HG02798 (cell line): ENCODE measurements around the gene ADRA2C.

Experiments
- ATAC-seq: cut with Tn5 transposase; IDR thresholded peaks from one replicate; pipeline ENCODE4 v1.9.1; 2021; ENCODE audit warnings: mild to moderate bottlenecking; ENCODE audit not compliant: unreplicated experiment, poor library complexity

Gene ADRA2C

DNA sequence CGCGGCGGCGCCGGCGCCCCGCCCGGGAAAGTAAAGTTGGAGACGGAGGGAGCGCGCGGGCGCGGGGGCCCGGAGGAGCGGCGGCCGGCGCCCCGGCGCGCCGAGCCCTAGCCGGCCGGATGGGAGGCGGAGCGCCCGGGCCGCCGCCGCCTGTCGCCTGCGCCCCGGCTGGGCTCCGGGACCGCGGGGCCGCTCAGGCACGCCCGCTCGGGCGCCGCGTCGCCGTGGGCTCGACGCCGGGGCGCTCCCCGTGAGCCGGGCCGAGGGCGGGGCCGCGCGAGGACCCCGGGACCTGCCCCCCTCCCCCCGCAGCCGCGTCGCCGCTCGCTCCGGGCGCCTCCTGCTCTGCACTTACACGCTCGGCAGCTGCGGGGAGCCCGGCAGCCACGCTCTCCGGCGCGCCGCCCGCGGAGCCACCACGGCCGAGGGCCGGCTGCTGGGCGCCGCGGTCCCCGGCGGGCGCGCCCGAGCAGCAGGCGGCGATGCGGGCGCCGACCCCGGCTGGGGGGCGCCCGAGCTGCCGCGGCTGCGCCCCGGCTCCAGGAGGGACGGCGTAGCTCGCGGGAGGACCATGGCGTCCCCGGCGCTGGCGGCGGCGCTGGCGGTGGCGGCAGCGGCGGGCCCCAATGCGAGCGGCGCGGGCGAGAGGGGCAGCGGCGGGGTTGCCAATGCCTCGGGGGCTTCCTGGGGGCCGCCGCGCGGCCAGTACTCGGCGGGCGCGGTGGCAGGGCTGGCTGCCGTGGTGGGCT lies at the start of gene ADRA2C:
ADRA2C (plus strand) TSS at position 350 of the 749 bp plus-strand sequence; CDS start at position 572, 222 bp downstream.
- no peak for ATAC-seq

DNA sequence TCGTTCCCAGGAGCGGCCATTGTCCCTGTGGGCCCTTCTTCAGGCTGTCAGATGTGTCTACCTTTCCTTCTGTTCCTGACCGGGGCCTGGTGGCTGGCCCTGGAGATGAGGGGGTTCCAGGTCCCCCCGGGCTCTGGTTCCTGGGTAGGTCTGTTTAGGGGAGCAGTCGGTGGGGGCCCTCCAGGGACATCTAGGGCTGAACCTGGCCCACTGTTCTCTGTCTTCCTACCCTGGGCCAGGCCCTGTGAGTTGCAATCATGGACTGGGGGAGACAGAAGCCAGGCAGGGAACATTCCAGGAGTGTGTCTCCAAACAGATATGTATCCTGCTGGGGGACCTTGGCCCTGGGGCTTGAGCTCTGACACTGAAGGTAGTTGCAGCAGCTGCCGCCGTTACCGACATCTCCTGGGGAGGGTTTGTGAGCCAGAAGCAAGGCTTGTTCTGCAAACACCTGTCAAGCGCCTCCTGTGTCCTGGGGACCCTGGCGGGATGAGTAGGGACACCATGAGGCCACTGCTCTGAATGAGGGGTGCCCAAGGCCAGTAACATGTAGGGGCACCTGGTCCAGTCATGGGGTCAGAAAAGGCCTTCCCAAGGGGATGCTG lies 49.5 kb upstream of the ADRA2C start:
- no peak for ATAC-seq

DNA sequence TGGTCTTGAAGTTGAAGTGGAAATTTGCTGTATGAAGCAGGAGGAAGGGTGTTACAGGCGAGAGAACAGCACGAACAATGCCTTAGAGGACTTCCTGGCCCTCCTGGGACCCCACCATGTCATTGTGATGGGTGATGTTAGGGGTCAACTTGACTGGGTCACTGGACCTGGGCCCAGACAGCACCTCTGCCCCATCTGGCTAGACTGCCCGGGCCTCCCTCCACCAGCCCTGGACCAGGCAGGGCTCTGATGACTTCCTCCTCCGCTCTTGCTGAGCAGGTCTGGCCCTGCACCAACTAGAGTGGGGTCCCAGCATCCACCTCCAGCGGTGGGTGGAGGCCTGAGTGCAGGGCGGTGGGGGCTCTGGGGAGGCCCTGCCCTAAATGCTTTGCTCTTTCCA lies 48.9 kb upstream of the ADRA2C start:
- no peak for ATAC-seq

DNA sequence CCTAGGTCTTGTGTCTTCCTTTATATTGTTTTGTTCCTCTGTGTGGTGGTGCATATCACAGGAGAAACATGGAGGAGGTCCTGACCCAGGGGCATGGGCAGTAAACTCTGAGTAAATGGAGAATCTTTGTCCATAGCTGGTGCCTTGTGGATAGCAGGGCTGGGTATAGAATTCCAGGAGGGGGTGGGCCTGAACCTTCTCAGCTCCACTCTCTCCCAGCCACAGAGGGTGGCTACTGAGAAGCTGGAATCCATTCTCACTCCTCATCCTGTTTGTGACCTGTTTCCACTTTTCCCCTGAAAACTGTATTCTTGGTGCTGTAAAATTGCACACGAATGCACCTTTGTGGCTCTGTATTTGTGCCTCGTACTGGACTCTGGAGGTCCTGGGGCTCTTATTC lies 47.7 kb upstream of the ADRA2C start:
- no peak for ATAC-seq

DNA sequence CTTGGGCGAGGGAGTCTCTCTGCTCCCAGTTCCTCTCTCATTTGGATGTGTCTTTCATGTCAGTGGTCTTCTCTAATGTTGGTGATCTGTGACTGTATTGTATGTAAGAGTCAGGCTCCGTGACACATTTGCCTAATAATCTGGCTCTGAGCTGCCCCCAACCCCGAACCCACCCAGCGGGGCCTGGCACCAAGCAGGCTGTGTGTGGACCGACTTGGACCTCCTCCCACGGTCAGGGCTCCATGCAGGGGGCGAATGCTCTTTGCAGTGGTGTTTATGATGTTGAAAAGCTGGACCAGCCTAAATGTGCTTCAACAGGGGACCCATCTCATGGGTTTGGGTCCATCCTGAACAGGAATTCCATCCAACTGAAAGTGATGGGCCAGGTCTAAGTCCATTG lies 47.0 kb upstream of the ADRA2C start:
- no peak for ATAC-seq

DNA sequence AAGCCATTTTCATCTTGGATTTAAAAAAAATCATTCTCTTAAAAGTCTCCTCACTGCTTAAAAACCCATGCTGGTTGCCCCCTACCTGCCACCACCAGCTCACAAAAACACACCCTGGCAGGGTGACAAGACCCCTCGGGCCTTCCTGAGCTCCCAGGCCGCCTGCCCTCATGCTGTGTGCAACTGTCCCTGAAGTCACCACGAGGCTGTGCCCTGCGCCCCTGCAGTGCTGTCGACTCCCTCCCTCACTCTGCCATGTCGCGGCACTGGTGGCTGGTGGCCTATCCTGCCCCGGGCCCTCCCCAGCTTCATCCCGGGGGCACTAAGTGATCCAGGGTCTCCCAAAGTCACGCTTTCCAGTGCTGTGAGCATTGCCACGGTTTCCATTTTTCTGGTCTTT lies 46.3 kb upstream of the ADRA2C start:
- ATAC-seq = no peak

DNA sequence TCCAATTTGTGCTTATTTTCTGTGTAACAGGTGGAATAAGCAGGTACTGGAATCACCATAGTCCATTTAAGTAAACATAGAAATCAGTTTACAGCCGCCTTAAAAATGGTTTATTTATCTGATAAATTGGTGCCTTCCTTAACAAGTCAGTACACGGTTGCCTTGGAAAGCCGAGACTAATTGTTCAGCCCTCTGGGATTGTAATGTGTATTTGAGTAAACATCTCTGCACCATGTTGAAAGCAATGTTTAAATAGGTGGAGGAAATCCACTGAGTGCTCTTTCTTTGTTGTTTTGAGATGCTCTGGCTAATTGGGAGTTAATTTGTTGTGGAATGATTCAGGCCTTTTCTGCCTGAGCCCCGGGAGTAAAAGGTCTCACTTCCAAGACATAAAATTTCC lies 45.7 kb upstream of the ADRA2C start:
- no peak for ATAC-seq

DNA sequence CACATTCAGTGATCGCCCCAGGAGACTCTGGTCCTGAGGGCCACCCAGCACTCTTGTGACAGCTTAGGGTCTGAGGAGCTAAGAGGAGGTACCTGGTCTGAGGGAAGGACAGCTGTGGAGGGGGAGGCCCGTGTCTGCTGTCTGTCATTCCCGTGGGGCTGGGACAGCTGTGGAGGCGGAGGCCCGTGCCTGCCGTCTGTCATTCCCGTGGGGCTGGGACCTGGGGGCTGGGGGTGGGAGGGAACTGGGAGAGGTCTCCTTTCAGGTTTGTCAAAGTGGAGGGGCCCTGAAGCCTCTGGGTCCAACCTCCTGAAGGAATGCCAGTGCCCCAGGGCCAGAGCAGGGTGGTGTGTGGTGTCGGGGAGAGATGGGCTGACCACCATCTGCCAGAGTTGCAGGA lies 45.0 kb upstream of the ADRA2C start:
- ATAC-seq = no peak

DNA sequence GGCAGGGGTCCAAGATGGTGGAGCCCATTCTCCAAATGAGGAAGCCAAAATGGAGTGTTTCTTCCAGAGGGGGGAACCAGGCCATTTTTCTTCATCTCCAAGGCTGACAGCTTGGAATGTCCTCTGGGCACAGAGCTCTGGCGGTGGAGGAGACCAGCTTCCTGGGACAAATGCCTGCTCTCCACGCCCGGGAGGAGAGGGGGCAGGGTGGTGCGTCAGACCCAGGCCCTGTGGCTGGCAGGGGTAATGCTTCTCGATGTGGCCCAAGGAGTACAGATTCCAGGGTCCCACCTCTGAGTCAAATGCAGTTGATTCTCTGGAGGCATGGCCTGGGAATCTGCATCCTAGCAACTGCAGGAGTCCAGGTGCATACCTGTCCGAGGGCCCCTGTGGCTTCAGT lies 44.6 kb upstream of the ADRA2C start:
- ATAC-seq = no peak

DNA sequence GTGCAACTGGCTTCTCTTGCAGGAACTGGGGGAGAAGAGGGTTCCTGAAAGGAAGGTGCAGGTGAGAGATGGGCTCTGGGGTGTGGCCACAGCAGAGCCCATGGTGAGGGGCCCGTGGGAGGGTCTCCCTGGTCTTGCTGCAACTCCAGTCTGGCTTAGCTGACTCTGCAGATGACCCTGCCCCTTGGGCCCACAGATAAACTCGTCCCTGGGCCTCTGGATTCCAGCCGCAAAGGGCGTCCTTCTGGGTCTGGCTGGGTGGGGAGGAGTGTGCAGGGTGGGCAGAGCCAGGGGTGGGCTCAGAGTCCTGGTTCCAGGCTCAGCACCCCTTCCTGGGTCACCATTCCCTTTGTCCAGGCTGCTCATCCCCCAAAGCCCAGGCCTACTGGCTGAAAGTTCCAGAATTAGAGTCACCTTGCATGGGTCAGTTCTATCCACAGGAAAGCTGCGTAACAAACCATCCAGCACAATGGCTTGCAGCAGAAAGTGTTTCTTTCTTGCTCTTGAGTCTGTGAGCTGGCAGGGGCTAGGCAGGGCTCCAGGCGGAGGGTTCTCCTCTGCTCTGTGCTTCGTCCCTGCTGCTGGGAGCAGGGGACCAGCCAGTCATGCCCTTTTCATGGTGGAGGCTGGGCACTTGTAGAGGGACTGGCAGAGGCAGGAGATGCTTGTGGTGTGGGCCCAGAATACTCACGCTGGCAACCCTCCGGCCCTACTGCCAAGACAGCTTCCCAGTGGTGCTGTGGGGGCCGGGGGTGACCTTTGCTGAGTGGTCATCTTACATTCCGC lies 43.5 kb upstream of the ADRA2C start:
- no peak for ATAC-seq

DNA sequence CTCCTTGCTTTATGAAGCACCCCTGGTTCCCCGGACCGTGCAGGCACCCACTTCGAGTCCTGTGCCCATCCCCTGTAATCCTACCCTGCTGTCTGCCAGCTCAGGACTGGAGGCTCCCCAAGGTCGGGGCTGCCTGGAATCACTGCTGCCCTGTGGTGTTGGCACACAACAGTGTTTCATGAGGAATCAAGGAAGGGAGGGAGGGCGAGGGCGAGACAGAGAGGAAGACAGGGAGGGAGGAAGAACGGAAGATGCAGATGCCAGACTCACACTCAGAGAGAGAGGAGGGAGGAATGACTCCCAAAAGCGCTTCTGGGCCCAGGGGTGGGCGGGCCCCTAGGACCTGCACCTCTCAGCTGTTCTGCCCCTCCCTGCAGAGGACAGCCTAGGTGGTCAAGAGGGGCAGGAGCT lies 42.9 kb upstream of the ADRA2C start:
- ATAC-seq = no peak

DNA sequence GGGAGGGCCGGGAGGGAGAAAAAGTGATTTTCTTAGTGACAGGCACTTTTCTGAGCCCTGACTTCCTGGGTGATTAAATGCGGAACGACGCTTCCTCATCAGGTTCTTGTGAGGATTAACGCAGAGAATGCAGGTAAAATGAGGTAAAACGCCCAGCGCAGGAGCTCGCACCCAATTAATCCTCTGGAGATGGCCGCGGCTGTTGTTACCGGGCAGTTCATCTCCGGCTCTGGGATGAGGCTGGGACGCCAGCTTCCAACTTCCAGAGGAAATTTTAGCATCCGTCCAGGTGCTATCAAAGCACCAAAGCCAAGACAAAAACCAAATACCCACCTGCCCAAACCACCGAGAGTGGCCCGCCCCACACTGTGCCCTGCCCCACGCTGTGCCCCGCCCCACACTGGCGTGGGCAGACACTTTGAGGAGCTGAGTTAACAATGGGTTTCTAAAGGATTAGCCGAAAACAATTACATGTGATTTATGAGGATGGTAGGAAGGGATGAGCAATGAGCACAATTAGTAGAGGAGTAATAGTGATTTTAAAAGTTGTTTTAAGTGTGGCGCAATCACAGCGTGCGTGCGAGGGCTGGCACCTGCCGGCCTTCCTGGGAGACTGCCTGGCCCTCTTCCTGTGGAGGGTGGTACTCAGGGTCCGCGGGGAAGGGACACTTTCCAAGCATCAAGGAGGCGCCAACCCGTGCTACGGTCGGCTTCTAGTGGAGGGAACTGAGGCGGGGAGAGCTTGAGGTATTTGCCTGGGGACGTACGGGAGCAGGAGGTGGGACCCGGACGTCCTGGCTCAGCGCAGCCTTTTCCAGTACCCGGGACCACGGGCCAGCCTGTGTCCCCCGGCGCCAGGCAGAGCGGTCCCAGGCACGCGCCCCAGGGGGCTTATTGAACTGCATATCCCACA lies 41.6 kb upstream of the ADRA2C start:
- ATAC-seq = no peak

DNA sequence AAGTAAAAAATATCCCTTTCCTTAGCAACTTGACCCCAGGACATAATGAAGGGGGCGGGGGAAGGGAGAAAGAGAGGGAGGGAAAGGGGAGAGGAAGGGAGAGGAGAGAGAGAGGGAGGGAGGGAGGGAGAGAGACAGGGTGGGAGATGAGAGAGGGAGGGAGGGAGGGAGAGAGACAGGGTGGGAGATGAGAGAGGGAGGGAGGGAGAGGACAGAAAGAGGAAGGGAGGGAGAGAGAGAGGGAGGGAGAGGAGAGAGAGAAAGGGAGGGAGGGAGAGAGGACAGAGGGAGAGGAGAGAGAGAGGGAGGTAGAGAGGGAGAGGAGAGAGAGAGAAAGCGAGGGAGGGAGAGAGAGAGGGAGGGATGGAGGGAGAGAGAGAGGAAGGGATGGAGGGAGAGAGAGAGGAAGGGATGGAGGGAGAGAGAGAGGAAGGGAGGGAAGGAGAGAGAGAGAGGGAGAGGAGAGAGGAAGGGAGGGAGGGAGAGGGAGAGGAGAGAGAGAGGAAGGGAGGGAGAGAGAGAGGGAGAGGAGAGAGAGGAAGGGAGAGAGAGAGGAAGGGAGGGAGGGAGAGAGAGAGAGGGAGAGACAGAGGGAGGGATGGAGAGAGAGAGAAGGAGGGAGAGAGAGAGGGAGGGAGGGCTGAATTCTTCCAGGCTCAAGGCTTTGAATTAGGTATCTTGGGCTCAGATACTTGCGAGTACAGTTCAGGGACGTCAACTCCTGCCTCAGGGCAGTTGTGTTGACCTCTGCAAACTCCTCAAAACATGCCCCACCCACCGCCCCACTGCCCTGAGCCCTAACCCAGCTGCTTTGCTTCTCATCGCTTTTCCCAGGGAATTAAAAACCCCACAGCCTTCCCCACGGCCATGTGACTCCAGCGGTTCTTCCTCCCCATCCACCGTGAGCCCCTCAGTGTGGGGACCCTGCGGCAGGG lies 40.0 kb upstream of the ADRA2C start:
- ATAC-seq = no peak

DNA sequence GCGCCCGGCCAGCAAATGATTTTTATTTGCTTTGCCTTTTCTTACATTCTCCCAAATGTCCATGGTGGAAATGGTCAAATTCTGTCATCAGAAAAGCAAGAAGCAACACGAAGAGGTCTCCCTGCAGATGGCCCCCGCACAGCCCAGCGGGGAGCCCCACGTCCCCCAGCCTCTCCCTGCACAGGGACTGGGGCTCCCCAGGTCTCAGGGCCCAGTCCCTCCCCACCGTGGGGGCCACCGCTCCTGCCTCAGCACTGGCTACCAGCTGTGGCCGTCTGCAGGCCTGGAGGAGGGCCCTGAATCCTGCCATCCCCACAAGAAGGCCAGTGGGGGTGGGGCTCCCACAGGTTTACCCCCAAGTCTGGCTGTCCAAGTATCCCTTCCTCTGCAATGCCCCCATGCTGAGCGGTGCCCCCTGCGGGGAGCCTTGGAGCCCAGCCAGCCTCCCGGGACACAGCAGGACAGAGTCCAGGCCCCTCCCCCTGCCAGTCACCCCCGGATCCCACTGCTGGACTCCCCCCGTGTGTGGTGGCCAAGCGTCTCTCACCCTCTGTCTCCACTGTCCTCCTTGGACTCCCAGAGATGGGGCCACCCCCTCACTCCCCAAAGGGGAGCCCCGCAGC lies 38.2 kb upstream of the ADRA2C start:
- ATAC-seq = no peak

DNA sequence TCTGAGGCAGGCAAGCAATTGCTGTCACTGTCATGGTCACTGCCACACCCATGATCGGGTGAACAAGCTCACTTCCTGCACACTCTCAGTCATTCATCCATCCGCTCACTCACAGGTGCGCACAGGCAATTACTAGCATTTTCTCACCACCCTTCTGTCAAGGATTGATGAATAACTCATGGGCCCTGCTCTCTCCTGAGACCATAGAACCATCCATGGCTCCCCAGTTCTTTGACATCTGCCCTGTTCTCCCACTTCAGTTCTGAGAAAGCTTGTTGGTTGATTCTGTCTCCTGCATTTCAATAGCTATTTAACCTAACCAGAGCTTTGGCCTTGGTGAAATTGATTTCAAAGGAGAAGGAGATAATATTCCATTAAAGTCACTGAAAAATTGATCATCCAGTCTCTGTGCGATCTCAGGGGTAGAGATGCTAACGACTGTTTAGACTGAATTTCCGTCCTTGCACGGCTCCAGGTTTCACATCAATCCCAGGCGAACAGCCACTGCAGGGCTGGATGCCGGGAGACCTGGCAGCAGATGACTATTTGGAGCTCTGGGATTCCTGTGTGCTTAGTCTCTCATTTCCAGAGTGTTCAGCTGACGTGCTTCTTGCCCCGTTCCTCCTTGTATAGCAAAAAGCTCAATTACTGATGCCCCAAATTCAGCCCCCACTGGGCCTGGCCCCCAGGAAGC lies 36.9 kb upstream of the ADRA2C start:
- ATAC-seq = no peak

DNA sequence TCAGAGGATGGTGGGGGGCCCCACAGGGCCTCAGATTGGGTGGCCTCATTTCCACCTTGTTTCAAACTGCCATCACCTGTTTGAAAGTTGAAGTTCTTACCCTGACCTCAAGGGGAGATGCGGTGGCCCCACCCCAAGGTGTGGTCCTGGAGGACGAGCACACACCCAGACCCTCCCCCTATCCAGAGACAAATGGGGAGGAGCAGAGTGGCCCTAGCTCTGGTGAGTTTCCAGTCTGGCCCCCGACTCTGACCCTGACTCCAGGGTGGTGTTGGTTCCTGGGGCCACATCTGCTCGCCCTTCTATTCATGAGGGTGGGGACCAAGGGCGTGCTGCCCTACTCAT lies 36.3 kb upstream of the ADRA2C start:
- ATAC-seq = no peak

DNA sequence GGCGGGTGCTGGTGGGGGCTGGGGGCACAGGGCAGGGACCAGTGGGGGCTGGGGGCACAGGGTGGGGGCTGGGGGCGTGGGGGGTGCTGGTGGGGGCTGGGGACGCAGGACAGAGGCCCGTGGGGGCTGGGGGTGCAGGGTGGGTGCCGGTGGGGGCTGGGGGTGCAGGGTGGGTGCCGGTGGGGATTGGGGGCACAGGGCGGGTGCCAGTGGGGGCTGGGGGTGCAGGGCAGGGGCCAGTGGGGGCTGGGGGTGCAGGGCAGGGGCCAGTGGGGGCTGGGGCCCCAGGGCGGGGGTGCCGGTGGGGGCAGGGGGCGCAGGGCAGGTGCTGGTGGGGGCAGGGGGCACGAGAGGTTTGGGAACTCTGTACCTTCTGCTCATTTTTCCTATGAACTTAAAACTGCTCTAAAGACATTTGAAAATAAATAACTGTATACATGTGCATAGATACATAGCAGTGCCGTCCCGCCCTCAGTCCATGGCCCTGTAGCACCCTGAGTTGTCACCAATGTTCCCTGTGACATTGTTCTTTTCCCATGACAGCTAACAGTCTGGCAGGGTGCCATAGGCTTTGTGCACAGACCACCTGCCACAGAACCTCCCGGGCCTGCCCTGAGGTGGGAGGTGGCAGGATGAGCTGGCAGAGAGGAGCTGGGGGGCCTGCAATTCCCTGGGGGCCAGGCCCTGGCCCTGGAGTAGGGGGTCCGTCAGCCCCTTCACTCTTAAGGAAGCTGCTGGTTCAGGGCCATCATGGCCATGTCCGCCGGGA lies 35.6 kb upstream of the ADRA2C start:
- no peak for ATAC-seq
